Ascending aorta (tissue), 2 donors: Measurements from ENCODE around the gene CYP1A1. TPM values are rescaled to one million over a fixed set of nuclear protein-coding genes. Genes with fewer than 3 reads are reported as not detected.

Experiments
- DNase-seq, 2 donors: peaks; one replicate each; pipeline ENCODE4 v3.0.0-alpha.2; 2019; ENCODE audit warnings: low spot score in 2 of 2
- H3K27ac ChIP-seq, 2 donors: fragments of 200-600 bp; sonication (generic); one replicate each; pipeline ENCODE4 v1.5.1; 2016 to 2017; ENCODE audit warnings: mild to moderate bottlenecking in 1 of 2
- H3K27me3 ChIP-seq: fragments of 200-600 bp; sonication (generic); one replicate; pipeline ENCODE4 v1.5.1; 2017
- H3K36me3 ChIP-seq, 2 donors: fragments of 200-600 bp; sonication (generic); one replicate each; pipeline ENCODE4 v1.5.1; 2016
- H3K4me1 ChIP-seq, 2 donors: fragments of 200-600 bp; sonication (generic); one replicate each; pipeline ENCODE4 v1.5.1; 2016 to 2017; ENCODE audit warnings: mild to moderate bottlenecking in 1 of 2
- H3K4me3 ChIP-seq, 2 donors: fragments of 200-600 bp; sonication (generic); one replicate each; pipeline ENCODE4 v1.5.1; 2016 to 2017; ENCODE audit warnings: mild to moderate bottlenecking in 1 of 2
- H3K9me3 ChIP-seq, 2 donors: fragments of 200-600 bp; sonication (generic); one replicate each; pipeline ENCODE4 v1.5.1; 2016
- CTCF ChIP-seq, 3 experiments: fragments of 200-600 bp in 2 of 3; fragments of 450-650 bp in 1 of 3; sonication (generic) in 2 of 3; IDR thresholded peaks; one replicate each; pipeline ENCODE4 v1.5.1; 2016 to 2019; ENCODE audit warnings: antibody characterized with exemption in 3 of 3, mild to moderate bottlenecking in 1 of 3, moderate library complexity in 1 of 3
- intact Hi-C: fragments of 100-400 bp; cut with DNase I; formaldehyde crosslinking; loops from one replicate; pipeline ENCODE4 v1.15.1; 2023
- total RNA-seq: library from RNA; depleted of rRNA; stranded (reverse); fragments of >200 nt; gene quantifications from one replicate; pipeline ENCODE4 v1.1.0, GENCODE V29; 2016

CYP1A1 gene
- total RNA-seq, 1 donor from 2014 or later = 10.3 TPM

- intact Hi-C loops = no loop called here
- no peak for TF ChIP-seq CTCF (IDR thresholded peaks at IDR 0.05)
- no peaks in the 10 kb centered on the region for H3K9me3 ChIP-seq
- H3K4me3 ChIP-seq = no peak overlapping the region
- H3K27me3 ChIP-seq = no peaks in the 10 kb centered on the region
- no peak for DNase-seq
- H3K36me3 ChIP-seq = no peaks in the 10 kb centered on the region
- no peaks in the 10 kb centered on the region for H3K4me1 ChIP-seq
- no peak overlapping the region for H3K27ac ChIP-seq
These were observed 8.7 kb downstream of the CYP1A1 start for GRCh38 chr15:74716651-74717050.

GRCh38 chr15:74712311-74712710, 13.0 kb downstream of the CYP1A1 start:
- intact Hi-C loops = no loop called here
- H3K27me3 ChIP-seq = no peaks in the 10 kb centered on the region
- no peaks in the 10 kb centered on the region for H3K9me3 ChIP-seq
- no peak for TF ChIP-seq CTCF (IDR thresholded peaks at IDR 0.05)
- no peaks in the 10 kb centered on the region for H3K4me1 ChIP-seq
- no peaks in the 10 kb centered on the region for H3K36me3 ChIP-seq
- no peak overlapping the region for H3K27ac ChIP-seq
- no peak overlapping the region for H3K4me3 ChIP-seq
- no peak for DNase-seq

- Histone ChIP-seq H3K27me3 (no peaks in the 10 kb centered on the region), H3K9me3 (no peaks in the 10 kb centered on the region), H3K36me3 (no peaks in the 10 kb centered on the region), H3K4me1 (no peaks in the 10 kb centered on the region), H3K4me3 (no peak overlapping the region), H3K27ac (no peak overlapping the region)
- no peak for TF ChIP-seq CTCF (IDR thresholded peaks at IDR 0.05)
- intact Hi-C loops = no loop called here
- no peak for DNase-seq
These were observed 14.8 kb downstream of the CYP1A1 start for GRCh38 chr15:74710319-74711094.

- H3K36me3 ChIP-seq = no peaks in the 10 kb centered on the region
- H3K27me3 ChIP-seq = no peaks in the 10 kb centered on the region
- no peak for TF ChIP-seq CTCF (IDR thresholded peaks at IDR 0.05)
- no peaks in the 10 kb centered on the region for H3K9me3 ChIP-seq
- no peak for DNase-seq
- H3K27ac ChIP-seq = no peak overlapping the region
- H3K4me1 ChIP-seq = no peaks in the 10 kb centered on the region
- H3K4me3 ChIP-seq = no peak overlapping the region
- intact Hi-C loops = no loop called here
These were observed 15.4 kb downstream of the CYP1A1 start for GRCh38 chr15:74709892-74710291.

- Histone ChIP-seq H3K36me3 (no peaks in the 10 kb centered on the region), H3K9me3 (no peaks in the 10 kb centered on the region), H3K4me1 (no peaks in the 10 kb centered on the region), H3K27me3 (no peaks in the 10 kb centered on the region), H3K4me3 (no peak overlapping the region), H3K27ac (no peak overlapping the region)
- intact Hi-C loops = no loop called here
- DNase-seq = no peak
- no peak for TF ChIP-seq CTCF (IDR thresholded peaks at IDR 0.05)
These were observed 16.3 kb downstream of the CYP1A1 start for GRCh38 chr15:74709011-74709410.
